IMR-90 (cell line): ENCODE data around the gene IFI44L. TPM values are rescaled to one million over a fixed set of nuclear protein-coding genes. Genes with fewer than 3 reads are reported as not detected.

Source experiments
- ATAC-seq: fragments of 200-7000 bp; cut with Tn5 transposase; 2 replicates; pipeline ENCODE4 v1.9.1; 2020; ENCODE audit warnings: low read depth, mild to moderate bottlenecking, moderate library complexity
- BruUV-seq: library from RNA; stranded (reverse); fragments of 400-500 nt; replicated peaks from 2 replicates; lab custom pipeline; 2021; lab: Mats Ljungman, UMichigan
- CTCF ChIA-PET: fragments of 300-600 bp; formaldehyde crosslinking; extraction: SDS; loops from one replicate; lab custom pipeline; 2021; ENCODE audit warnings: antibody characterized with exemption; lab: Yijun Ruan, JAX
- POLR2A ChIA-PET: fragments of 300-600 bp; sonication (Branson Sonifier 250); formaldehyde crosslinking; loops from one replicate; lab custom pipeline; 2022; ENCODE audit warnings: antibody characterized with exemption; ENCODE audit not compliant: unreplicated experiment; lab: Charles Lee
- DNase-seq: peaks from one replicate; pipeline ENCODE4 v3.0.0; 2013
- H2AFZ ChIP-seq: replicated peaks from 2 replicates; pipeline ENCODE3; 2013; ENCODE audit warnings: low read length, mild to moderate bottlenecking; ENCODE audit not compliant: poor library complexity
- H2AK5ac ChIP-seq: 2 replicates; pipeline ENCODE4 v1.6.1; 2013; ENCODE audit warnings: low read depth, low read length, inconsistent platforms
- H2AK9ac ChIP-seq: replicated peaks from 2 replicates; pipeline ENCODE3; 2013; ENCODE audit warnings: mild to moderate bottlenecking, low read depth, low read length, moderate library complexity; ENCODE audit not compliant: poor library complexity
- H2BK120ac ChIP-seq: 2 replicates; pipeline ENCODE4 v1.6.1; 2013; ENCODE audit warnings: low read depth, low read length, inconsistent platforms
- H2BK15ac ChIP-seq: 3 replicates; pipeline ENCODE4 v1.6.1; 2013; ENCODE audit warnings: low read depth, low read length, inconsistent platforms
- H2BK20ac ChIP-seq: 2 replicates; pipeline ENCODE4 v1.6.1; 2013; ENCODE audit warnings: low read depth, mild to moderate bottlenecking, inconsistent platforms, low read length, moderate library complexity
- H2BK5ac ChIP-seq: 2 replicates; pipeline ENCODE4 v1.6.1; 2013; ENCODE audit warnings: mild to moderate bottlenecking, low read depth, low read length, inconsistent platforms; ENCODE audit not compliant: poor library complexity, severe bottlenecking
- H3K14ac ChIP-seq: replicated peaks from 2 replicates; pipeline ENCODE4 v1.6.1; 2013; ENCODE audit warnings: low read depth, low read length, inconsistent platforms
- H3K18ac ChIP-seq: 2 replicates; pipeline ENCODE4 v1.6.1; 2013; ENCODE audit warnings: low read depth, low read length, control low read depth
- H3K23ac ChIP-seq: 2 replicates; pipeline ENCODE4 v1.6.1; 2013; ENCODE audit warnings: low read depth, low read length, inconsistent platforms
- H3K27ac ChIP-seq: 2 replicates; pipeline ENCODE4 v1.5.1; 2013; ENCODE audit warnings: mild to moderate bottlenecking, control low read depth, low read length; ENCODE audit not compliant: insufficient read depth
- H3K27me3 ChIP-seq: 2 replicates; pipeline ENCODE4 v1.6.1; 2013; ENCODE audit warnings: low read length; ENCODE audit not compliant: control insufficient read depth, insufficient read depth
- H3K36me3 ChIP-seq: 2 replicates; pipeline ENCODE4 v1.6.1; 2013; ENCODE audit warnings: low read length, mixed read lengths; ENCODE audit not compliant: control insufficient read depth, insufficient read depth
- H3K4ac ChIP-seq: 2 replicates; pipeline ENCODE4 v1.6.1; 2013; ENCODE audit warnings: low read depth, low read length, inconsistent platforms
- H3K4me1 ChIP-seq: 2 replicates; pipeline ENCODE4 v1.6.1; 2013; ENCODE audit warnings: low read length, mixed read lengths; ENCODE audit not compliant: control insufficient read depth, insufficient read depth
- H3K4me2 ChIP-seq: 2 replicates; pipeline ENCODE4 v1.6.1; 2013; ENCODE audit warnings: low read depth, mild to moderate bottlenecking, control low read depth, low read length, moderate library complexity
- H3K4me3 ChIP-seq: 2 replicates; pipeline ENCODE4 v1.5.1; 2013; ENCODE audit warnings: low read depth, mild to moderate bottlenecking, control low read depth, low read length, moderate library complexity; ENCODE audit not compliant: insufficient read depth
- H3K56ac ChIP-seq: 2 replicates; pipeline ENCODE4 v1.6.1; 2013; ENCODE audit warnings: low read length, inconsistent platforms; ENCODE audit not compliant: insufficient read depth; ENCODE audit errors: extremely low read depth
- H3K79me1 ChIP-seq, 2 experiments: 2 replicates each; pipeline ENCODE4 v1.6.1; 2013; ENCODE audit warnings: low read length in 2 of 2, inconsistent platforms in 1 of 2, low read depth in 1 of 2
- H3K9ac ChIP-seq: 2 replicates; pipeline ENCODE4 v1.6.1; 2013; ENCODE audit warnings: low read depth, low read length, control low read depth
- H3K9me1 ChIP-seq: 2 replicates; pipeline ENCODE4 v1.6.1; 2013; ENCODE audit warnings: low read length, inconsistent platforms; ENCODE audit not compliant: insufficient read depth
- H3K9me3 ChIP-seq: 2 replicates; pipeline ENCODE4 v1.6.1; 2013; ENCODE audit warnings: low read length; ENCODE audit not compliant: control insufficient read depth, insufficient read depth
- H4K20me1 ChIP-seq: 2 replicates; pipeline ENCODE4 v1.6.1; 2013; ENCODE audit warnings: low read length, inconsistent platforms; ENCODE audit not compliant: insufficient read depth
- H4K5ac ChIP-seq: 2 replicates; pipeline ENCODE4 v1.6.1; 2013; ENCODE audit warnings: mild to moderate bottlenecking, low read depth, low read length, control low read depth
- H4K8ac ChIP-seq, 2 experiments: 2 replicates each; pipeline ENCODE4 v1.6.1; 2013; ENCODE audit warnings: low read depth in 2 of 2, low read length in 2 of 2, control low read depth in 1 of 2, inconsistent platforms in 1 of 2
- H4K91ac ChIP-seq: 2 replicates; pipeline ENCODE4 v1.6.1; 2013; ENCODE audit warnings: low read depth, low read length, inconsistent platforms; ENCODE audit not compliant: insufficient read depth
- BHLHE40 ChIP-seq: fragments of 150-350 bp; IDR thresholded peaks from 2 replicates; pipeline ENCODE4 v1.6.1; 2016; ENCODE audit warnings: mild to moderate bottlenecking, low read depth, low read length
- CEBPB ChIP-seq: IDR thresholded peaks from 2 replicates; pipeline ENCODE4 v1.6.1; 2012; ENCODE audit warnings: low read depth, low read length, improper control_type of control experiment
- CHD1 ChIP-seq: IDR thresholded peaks from 2 replicates; pipeline ENCODE4 v1.6.1; 2012; ENCODE audit warnings: low read depth, low read length, improper control_type of control experiment
- FOS ChIP-seq: fragments of 150-350 bp; IDR thresholded peaks from 2 replicates; pipeline ENCODE4 v1.6.1; 2016; ENCODE audit warnings: low read depth, low read length
- MAFK ChIP-seq: IDR thresholded peaks from 2 replicates; pipeline ENCODE4 v1.6.1; 2012; ENCODE audit warnings: low read depth, low read length, improper control_type of control experiment
- MAZ ChIP-seq: IDR thresholded peaks from 2 replicates; pipeline ENCODE4 v1.6.1; 2012; ENCODE audit warnings: low read depth, mild to moderate bottlenecking, low read length, improper control_type of control experiment, moderate library complexity, borderline replicate concordance
- MXI1 ChIP-seq: IDR thresholded peaks from 2 replicates; pipeline ENCODE4 v1.6.1; 2012; ENCODE audit warnings: low read depth, mild to moderate bottlenecking, low read length, moderate library complexity, borderline replicate concordance
- NFE2L2 ChIP-seq: fragments of 150-350 bp; IDR thresholded peaks from 2 replicates; pipeline ENCODE4 v1.6.1; 2016; ENCODE audit warnings: low read depth, mild to moderate bottlenecking, low read length
- POLR2A ChIP-seq: IDR thresholded peaks from 2 replicates; pipeline ENCODE4 v1.6.1; 2012; ENCODE audit warnings: mild to moderate bottlenecking, low read depth, low read length
- RAD21 ChIP-seq: IDR thresholded peaks from 2 replicates; pipeline ENCODE4 v1.6.1; 2012; ENCODE audit warnings: low read length, improper control_type of control experiment
- RCOR1 ChIP-seq: IDR thresholded peaks from 2 replicates; pipeline ENCODE4 v1.6.1; 2012; ENCODE audit warnings: mild to moderate bottlenecking, low read length, improper control_type of control experiment; ENCODE audit not compliant: insufficient replicate concordance
- RFX5 ChIP-seq: IDR thresholded peaks from 2 replicates; pipeline ENCODE4 v1.8.0; 2012; ENCODE audit warnings: low read depth, mild to moderate bottlenecking, low read length, moderate library complexity
- SMC3 ChIP-seq: fragments of 150-350 bp; IDR thresholded peaks from 2 replicates; pipeline ENCODE4 v1.6.1; 2016; ENCODE audit warnings: low read depth, mild to moderate bottlenecking, antibody characterized with exemption, low read length, moderate library complexity
- WGBS, 2 experiments: methylation state at CpG; one replicate each; pipeline versions ENCODE4 v1.1.5 to v1.1.7; 2013; ENCODE audit warnings: missing lambda C conversion rate in 2 of 2; ENCODE audit not compliant: insufficient read length in 1 of 2; ENCODE audit errors: extremely low coverage in 2 of 2; 5-methylcytosine and 5-hydroxymethylcytosine counted together
- dilution Hi-C: fragments of 300-500 bp; cut with HindIII; formaldehyde crosslinking; loops from one replicate; pipeline ENCODE4 v1.14.3; 2018; ENCODE audit warnings: low sequenced_read_pairs; ENCODE audit not compliant: unreplicated experiment
- in situ Hi-C: fragments of 300-500 bp; cut with MboI; formaldehyde crosslinking; loops from 3 replicates; pipeline ENCODE4 v1.14.3; 2019; ENCODE audit warnings: low sequenced_read_pairs, inconsistent platforms, mixed read lengths
- intact Hi-C: fragments of 100-400 bp; cut with micrococcal nuclease; formaldehyde crosslinking; loops from 2 replicates; pipeline ENCODE4 v1.10.0; 2022
- polyA plus RNA-seq, 3 experiments: library from polyadenylated mRNA; depleted of rRNA; stranded (reverse); fragments of >200 nt; gene quantifications; 2 replicates each; pipeline ENCODE4 v1.2.3, GENCODE V29; 2012; ENCODE audit warnings: low replicate concordance in 1 of 3
- total RNA-seq: library from RNA; depleted of rRNA; stranded (reverse); fragments of >200 nt; gene quantifications from 2 replicates; pipeline ENCODE4 v1.2.3, GENCODE V29; 2012
- TF ChIP-seq, protein P1 (sequence below): conservative IDR thresholded peaks from 2 replicates; pipeline ENCODE4 v1.5.1; 2012; ENCODE audit warnings: mild to moderate bottlenecking, low read depth, low read length, improper control_type of control experiment
- TF ChIP-seq, protein P2 (sequence below): fragments of 150-350 bp; IDR thresholded peaks from 2 replicates; pipeline ENCODE4 v1.6.1; 2017; ENCODE audit warnings: mild to moderate bottlenecking, antibody characterized with exemption, low read length, low read depth
- TF ChIP-seq, protein P3 (sequence below): fragments of 150-350 bp; IDR thresholded peaks from 2 replicates; pipeline ENCODE4 v1.6.1; 2016; ENCODE audit warnings: low read depth, mild to moderate bottlenecking, low read length, moderate library complexity, borderline replicate concordance

The IFI44L gene
- total and polyA plus RNA-seq, 2 of the 4 experiments (the other 2 are of a cell fraction) = 0.18 to 0.19 TPM

DNA sequence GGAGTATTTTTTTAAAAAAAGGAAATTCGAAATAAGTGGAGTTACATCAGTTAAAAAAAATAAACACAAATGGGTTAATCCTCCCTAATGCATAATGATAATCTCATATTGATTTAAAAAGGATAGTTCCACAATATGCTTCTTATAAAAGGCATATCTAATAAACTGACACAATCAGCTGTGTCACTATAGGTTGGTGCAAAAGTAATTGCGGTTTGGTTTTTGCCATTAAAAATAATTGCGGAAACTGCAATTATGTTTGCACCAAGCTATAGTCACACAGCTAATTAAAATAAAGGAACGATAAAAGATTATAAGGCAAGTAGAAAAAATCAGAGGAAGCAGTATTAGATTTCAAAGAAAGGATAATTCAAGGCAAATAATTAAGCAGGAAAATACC is 21.0 kb upstream of the IFI44L start:
- DNase-seq = no peak
- Histone ChIP-seq H3K23ac (no peak overlapping the region), H4K8ac (no peak overlapping the region), H2AK9ac (no peak overlapping the region), H3K4me1 (no peaks in the 10 kb centered on the region), H3K9me3 (peaks cover 7% of the 10 kb centered on the region), H2AFZ (no peak overlapping the region), H3K56ac (no peak overlapping the region), H2BK20ac (no peak overlapping the region), H2BK15ac (no peak overlapping the region), H3K4ac (no peak overlapping the region), H3K79me1 (no peaks in the 10 kb centered on the region), H3K18ac (no peak overlapping the region), H4K20me1 (no peaks in the 10 kb centered on the region), H3K4me2 (no peak overlapping the region), H3K27me3 (no peaks in the 10 kb centered on the region), H3K4me3 (no peak overlapping the region), H4K5ac (no peak overlapping the region), H3K9ac (no peak overlapping the region), H3K36me3 (no peaks in the 10 kb centered on the region), H3K9me1 (no peaks in the 10 kb centered on the region), H3K27ac (no peak overlapping the region), H2BK120ac (no peak overlapping the region), H3K14ac (no peak overlapping the region), H2BK5ac (no peak overlapping the region), H2AK5ac (no peak overlapping the region), H4K91ac (no peak overlapping the region)
- BruUV-seq = no TSS peak
- WGBS, 2 experiments = 100% methylated on average over 1 of the region's 4 CpGs; no CpG with 5 or more reads in 1 of the 2 experiments
- no peak for TF ChIP-seq BHLHE40
- TF ChIP-seq RFX5 = no peak
- no peak for TF ChIP-seq CEBPB
- TF ChIP-seq POLR2A = no peak
- TF ChIP-seq RAD21 = no peak
- TF ChIP-seq, protein P1, sequence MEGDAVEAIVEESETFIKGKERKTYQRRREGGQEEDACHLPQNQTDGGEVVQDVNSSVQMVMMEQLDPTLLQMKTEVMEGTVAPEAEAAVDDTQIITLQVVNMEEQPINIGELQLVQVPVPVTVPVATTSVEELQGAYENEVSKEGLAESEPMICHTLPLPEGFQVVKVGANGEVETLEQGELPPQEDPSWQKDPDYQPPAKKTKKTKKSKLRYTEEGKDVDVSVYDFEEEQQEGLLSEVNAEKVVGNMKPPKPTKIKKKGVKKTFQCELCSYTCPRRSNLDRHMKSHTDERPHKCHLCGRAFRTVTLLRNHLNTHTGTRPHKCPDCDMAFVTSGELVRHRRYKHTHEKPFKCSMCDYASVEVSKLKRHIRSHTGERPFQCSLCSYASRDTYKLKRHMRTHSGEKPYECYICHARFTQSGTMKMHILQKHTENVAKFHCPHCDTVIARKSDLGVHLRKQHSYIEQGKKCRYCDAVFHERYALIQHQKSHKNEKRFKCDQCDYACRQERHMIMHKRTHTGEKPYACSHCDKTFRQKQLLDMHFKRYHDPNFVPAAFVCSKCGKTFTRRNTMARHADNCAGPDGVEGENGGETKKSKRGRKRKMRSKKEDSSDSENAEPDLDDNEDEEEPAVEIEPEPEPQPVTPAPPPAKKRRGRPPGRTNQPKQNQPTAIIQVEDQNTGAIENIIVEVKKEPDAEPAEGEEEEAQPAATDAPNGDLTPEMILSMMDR = no peak
- TF ChIP-seq CHD1 = no peak
- no peak for TF ChIP-seq RCOR1
- TF ChIP-seq FOS = no peak
- TF ChIP-seq, protein P2, sequence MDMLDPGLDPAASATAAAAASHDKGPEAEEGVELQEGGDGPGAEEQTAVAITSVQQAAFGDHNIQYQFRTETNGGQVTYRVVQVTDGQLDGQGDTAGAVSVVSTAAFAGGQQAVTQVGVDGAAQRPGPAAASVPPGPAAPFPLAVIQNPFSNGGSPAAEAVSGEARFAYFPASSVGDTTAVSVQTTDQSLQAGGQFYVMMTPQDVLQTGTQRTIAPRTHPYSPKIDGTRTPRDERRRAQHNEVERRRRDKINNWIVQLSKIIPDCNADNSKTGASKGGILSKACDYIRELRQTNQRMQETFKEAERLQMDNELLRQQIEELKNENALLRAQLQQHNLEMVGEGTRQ = no peak
- no peak for TF ChIP-seq MXI1
- no peak for TF ChIP-seq NFE2L2
- TF ChIP-seq, protein P3, sequence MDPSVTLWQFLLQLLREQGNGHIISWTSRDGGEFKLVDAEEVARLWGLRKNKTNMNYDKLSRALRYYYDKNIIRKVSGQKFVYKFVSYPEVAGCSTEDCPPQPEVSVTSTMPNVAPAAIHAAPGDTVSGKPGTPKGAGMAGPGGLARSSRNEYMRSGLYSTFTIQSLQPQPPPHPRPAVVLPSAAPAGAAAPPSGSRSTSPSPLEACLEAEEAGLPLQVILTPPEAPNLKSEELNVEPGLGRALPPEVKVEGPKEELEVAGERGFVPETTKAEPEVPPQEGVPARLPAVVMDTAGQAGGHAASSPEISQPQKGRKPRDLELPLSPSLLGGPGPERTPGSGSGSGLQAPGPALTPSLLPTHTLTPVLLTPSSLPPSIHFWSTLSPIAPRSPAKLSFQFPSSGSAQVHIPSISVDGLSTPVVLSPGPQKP = no peak
- TF ChIP-seq MAZ = no peak
- no peak for TF ChIP-seq SMC3
- no peak for TF ChIP-seq MAFK
- intact Hi-C loops (no loop called here), in situ Hi-C loops (no loop called here), dilution Hi-C loops (no loop called here)
- ChIA-PET CTCF (interaction anchor here (1.8 kb wide), 1 partner anchor 454 kb away, joined by 5 read pairs; no protein-coding TSS in a partner anchor), POLR2A (no interaction called here)
- no peak for ATAC-seq
